C4-2B (cell line): ENCODE measurements around the gene KDM4C.

ENCODE experiments used
- ZFX ChIP-seq: fragments of 450-650 bp; IDR thresholded peaks from 2 replicates; pipeline ENCODE4 v1.6.1; 2017
- TF ChIP-seq, protein P1 (sequence below): fragments of 450-650 bp; conservative IDR thresholded peaks from 2 replicates; pipeline ENCODE4 v1.5.1; 2017; ENCODE audit warnings: mild to moderate bottlenecking

DNA sequence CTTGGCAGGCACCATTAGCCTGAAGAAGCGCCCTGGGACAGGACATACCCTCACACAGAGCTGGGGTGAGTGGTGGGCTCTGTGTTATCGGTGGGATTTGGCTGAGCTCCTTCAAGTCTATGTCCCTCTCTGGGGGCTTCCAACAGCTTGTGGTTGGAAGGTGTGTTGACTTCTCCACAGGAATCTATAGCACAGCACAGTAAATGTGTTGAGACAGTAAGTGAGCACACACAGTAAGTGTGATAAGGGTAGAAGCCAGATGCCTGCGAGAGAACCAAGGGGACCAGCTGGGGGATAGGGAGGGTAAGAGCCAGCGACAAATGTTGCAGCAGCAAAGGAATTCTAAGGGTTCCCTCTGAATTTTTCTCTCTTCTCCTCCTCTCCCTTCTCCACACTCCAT lies 448.0 kb downstream of the KDM4C start:
- TF ChIP-seq, protein P1, sequence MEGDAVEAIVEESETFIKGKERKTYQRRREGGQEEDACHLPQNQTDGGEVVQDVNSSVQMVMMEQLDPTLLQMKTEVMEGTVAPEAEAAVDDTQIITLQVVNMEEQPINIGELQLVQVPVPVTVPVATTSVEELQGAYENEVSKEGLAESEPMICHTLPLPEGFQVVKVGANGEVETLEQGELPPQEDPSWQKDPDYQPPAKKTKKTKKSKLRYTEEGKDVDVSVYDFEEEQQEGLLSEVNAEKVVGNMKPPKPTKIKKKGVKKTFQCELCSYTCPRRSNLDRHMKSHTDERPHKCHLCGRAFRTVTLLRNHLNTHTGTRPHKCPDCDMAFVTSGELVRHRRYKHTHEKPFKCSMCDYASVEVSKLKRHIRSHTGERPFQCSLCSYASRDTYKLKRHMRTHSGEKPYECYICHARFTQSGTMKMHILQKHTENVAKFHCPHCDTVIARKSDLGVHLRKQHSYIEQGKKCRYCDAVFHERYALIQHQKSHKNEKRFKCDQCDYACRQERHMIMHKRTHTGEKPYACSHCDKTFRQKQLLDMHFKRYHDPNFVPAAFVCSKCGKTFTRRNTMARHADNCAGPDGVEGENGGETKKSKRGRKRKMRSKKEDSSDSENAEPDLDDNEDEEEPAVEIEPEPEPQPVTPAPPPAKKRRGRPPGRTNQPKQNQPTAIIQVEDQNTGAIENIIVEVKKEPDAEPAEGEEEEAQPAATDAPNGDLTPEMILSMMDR = no peak
- no peak for TF ChIP-seq ZFX
